GM21529 (cell line): ENCODE results near the gene LBH.
A peak's percentile ranks its signal among the peaks of the same experiment; 100 is the strongest.

Source experiments
- ATAC-seq: cut with Tn5 transposase; IDR thresholded peaks from one replicate; pipeline ENCODE4 v1.9.1; 2021; ENCODE audit not compliant: unreplicated experiment

The LBH gene

DNA sequence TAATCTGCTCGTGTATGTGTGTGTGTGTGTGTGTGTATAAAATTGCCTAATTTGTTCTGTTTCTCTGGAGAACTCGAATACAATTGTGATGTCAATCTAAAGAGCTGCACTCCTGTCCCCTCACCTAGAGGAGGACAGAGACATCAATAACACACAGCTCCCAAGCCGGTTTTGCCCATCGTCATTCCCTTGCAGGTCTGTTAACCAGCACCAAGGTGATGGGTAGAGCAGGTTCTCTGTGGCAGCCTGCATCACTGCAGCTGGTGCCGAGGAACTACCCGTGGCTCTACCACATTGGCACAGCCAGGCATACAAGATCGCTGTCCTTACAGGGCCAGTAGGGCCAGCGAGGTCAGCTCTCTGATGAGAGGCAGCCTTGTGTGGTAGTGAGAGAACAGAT lies 41.0 kb downstream of the LBH start:
- no peak for ATAC-seq

DNA sequence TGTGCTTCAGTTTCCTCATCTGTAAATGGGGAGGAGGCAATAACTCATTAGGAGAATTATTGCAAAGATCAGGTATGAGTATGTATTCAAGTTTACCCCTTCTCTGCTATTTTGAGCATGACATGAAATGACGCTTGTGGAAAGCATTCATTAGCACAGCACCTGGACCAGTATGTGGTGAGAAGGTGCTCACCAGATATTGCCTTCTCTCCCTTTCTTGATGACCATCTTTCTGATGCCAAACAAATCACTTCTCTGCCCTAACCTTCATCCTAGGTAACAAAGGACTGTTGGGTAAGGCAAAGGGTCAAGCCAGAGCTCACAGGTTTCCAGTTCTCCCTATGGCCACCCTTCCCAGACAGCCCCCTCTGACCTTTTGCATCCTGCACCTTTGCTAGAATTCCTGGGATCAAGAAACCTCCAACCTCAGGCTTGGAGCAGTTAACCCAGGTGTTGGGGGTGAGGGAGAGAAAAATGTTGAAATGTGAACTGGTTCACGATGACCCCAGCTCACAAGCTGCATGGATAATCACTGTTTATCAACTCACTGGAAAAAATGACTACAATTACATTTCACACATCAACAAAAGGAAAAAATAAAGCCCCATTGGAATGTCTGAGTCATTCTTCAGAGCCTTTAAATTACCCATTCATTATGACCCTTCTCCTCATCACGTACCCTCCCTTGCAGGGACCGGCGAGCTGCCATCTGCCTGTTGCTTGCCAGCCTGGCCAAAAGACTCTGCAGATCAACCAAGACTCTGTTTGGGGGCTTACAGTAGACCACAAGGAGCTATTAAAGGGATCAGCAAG lies 41.6 kb downstream of the LBH start:
- no peak for ATAC-seq

DNA sequence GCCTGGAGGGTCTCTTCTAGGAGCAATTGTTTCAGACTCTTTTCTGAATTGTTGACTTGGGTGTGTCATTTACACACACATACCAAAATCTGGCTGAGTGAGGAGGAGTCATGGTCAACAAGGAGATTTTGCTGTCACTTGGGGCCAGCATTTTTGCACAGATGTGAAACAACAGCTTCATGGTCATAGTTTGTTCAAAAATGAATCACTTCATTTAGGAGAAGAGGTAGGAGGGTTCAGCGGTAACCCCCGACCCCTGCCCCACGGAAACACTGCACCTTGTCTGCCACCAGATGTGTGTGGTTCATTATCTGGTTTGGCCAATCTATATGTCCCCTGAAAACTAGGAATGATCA lies 42.2 kb downstream of the LBH start:
- no peak for ATAC-seq

DNA sequence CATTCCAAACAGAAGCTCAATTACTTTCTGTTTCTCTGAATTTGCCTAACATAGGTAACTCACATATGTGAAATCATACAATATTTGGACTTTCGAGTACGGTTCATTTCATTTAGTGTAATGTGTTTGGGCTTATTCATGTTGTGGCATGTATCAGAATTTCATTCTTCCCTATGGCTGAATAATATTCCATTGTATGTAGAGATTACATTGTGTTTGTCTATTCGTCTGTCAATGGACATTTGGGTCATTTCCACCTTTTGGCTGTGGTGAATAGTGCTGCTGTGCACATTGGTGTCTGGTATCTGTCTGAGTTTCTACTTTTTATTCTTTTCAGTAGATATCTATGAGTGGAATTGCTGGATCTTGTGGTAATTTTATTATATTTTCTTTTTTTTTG lies 43.9 kb downstream of the LBH start:
- ATAC-seq = no peak

DNA sequence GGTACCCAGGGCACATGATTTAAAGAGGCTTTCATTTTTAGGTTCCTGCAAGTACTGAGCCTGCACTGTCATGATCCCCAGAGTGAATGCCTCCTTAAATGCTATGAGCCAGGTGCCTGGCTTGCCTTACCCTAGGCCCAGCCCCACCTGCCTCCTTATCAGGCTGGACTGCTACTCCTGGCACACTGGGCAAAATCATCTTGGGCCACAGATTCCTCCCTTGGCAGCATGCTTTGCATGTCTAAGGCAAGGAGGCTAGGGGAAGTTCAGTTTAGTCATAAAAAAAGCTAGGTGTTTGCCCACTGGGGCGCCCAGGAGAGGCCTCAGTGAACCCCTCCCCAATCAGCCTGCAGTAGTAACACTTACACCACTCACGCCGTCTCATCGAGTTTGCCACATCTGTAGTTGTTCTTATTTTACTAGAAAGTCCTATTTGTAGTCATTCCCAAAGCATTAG lies 45.1 kb downstream of the LBH start:
- ATAC-seq = no peak

DNA sequence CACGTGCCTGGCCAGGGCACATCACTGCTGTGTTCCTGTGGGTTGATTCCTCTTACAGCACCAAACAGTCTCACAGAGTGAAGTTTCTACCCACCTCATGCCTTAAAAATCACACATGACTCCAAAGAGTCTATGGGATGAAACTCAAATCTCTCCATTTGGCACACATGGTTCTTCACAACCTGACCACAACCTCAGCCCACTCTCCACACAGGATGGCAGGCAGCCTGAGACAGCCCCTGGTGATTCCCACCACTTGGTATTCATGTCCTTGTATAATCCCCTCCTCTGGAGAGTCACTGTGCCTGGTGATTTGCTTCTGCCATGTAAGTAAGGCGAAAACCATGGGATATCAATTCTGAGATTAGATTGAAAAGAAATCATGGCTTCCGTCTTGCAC lies 46.2 kb downstream of the LBH start:
- ATAC-seq = no peak

DNA sequence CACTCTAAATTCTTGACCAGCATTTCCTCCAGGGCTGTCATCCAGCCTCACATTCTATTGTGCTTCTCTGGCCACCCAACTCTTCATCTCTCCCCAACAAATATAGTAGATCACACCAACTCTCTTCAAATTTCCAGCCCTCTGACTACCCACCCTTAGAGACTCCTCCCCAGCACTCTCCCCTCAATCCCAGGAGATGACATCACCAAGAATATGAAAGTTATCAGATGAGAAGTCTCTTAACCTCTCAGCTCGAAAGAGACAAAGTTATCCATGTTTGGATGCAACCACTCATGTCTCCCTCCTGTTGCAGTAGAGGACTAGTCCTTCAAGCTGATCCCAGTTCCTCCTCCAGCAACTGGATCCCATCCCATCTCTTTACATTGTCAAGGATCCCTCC lies 47.1 kb downstream of the LBH start:
- no peak for ATAC-seq

DNA sequence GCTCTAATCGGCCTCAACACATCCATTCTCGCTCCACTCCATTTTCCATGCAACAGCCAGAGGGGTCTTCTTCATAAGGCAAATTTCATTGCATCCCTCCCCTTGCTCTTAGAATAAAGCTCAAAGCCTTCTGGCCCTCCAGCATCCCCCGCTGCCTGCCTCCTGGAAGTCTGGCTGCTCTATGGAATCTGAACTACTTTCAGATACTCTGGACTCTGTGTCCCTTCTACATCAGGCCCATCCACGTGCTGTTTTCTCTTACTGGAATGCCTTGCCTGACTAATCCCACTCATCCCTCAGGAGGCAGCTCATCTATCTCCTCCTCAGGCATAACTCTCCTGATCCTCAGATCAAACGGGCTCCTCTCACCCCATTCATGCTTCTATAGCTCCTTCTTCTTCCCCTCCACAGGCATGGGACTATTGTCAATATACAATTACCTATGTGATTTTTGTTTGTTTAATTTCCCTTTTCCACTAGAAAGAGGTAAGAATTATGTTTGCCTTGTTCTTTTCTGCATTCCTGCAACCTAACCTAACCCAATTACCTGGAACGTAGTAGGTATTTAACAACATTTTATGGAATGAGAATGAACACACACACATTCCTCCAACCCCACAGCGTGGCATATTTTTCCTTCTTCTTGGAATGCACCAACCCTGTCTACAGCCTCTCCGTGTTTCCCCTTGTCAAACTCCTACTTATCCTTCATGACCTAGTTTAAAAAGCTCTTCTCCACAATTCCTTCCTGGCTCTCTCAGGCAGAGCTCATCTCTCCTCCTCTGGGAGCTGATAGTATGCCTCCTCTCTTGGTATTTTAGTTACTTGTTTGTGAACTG lies 49.5 kb downstream of the LBH start:
- ATAC-seq = no peak

DNA sequence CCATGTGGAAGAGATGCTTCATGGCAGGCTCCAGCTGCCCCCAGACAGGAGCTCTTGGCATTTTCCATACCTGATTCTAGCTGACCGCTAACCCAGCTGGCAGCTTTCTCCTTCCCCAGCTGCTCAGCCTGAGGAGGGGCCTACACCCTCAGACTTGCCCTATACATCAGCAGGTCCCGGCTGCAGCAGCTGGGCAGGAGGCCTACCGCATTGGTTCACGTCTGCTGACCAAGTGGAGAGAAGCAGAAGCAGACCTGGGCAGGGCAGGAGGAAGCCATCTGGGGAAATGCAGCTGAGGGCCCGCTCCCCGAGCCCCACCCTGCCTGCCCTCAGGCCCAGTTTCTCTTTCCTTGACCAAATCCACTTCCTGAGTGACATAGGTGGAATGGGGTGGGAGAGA lies 50.7 kb downstream of the LBH start:
- peak; percentile 57 for ATAC-seq

DNA sequence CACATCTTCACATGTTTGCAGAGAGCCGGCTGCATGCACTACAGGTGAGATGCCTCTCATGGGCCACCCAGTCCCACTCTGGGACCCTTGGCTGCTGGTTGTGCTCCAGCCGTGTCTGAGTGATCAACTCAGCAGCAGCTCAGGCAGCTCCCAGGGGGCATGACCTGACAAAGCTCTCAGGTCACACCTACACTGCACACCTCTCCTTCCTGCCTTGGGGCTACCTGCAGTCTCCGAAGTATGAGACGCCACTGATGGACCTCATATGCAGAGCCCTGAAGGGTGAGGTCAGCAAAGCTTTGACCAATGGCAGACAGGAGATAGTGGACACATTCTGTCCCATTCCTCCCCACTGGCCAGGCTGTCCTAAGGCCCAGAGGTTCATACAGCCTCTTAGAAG lies 51.4 kb downstream of the LBH start:
- ATAC-seq = no peak

DNA sequence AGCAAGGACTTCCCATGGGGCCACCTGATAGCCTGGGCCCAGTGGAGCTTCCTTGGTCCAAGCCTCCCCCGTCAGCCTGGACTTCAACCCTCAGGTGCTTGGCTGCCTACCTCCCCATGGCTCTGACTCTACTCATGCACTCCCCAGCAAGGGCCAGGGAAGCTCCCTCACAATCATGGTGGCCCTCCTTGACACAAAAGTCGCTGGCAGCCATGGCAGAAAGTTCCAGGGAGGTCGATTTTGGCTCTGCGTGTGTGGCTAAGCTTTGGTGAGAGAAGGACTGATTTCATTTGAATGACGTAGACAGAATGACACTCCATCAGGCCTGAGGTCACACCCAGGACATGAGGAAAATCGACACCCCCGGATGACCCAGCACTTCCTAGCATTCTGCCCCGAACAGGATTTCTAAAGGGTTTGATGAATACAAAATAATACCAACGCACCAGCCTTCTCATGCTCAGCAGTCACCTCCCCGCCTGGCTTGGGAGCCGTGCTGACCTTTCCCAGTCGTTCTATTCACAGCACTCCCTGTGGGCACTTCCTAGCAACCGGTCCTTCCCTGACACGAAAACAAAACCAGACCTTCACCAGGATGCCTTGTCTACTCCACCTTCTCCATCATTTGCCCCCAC lies 52.7 kb downstream of the LBH start:
- no peak for ATAC-seq

DNA sequence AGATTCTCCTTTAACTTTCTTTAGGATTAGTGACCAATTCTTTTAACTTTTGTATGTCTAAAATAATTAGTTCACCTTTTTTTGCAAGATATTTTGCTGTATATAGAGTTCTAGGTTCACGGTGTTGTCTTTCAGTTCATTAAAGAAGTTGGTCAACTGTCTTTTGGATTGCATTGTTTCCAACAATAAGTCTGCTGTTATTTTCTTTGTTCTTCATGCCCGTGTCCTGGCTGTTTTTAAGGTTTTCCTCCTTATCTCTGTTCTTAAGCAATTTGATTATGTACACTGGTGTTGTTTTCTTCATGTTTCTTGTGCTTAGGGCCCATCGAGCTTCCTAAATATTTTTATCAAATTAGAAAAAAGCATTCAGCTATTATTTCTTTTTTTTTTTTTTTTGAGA lies 54.4 kb downstream of the LBH start:
- ATAC-seq = no peak

DNA sequence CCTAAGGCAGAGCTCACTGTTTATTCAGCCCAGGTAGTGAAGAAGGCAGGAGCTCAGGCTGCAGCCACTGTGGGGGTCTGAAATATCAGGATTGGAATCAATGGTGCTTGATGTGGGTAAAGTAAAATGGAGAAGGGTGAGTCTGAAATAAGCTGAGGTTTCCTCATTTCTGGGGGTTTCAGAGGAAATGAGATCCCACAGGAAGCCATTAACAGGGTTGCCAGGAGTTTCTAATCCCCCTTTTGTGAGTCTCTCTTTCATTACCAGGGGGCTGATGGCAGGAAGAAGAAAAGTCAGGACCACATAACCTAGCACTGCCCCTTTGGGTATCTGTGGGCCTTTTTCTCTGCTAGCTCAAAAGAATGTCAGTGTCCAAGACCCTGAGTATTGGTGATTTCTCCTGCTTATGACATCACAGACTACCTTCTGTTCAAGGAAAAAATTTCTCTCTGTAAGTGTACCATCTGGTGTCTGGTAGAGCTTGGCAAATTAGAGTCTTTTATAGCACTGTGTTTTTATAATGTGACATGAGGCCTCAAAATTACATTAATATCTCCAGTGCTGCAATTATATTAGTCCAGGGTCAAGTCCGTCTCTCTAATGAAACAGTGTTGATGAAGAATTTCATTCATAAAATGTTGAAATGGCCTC lies 56.0 kb downstream of the LBH start:
- ATAC-seq = peak; percentile 16

DNA sequence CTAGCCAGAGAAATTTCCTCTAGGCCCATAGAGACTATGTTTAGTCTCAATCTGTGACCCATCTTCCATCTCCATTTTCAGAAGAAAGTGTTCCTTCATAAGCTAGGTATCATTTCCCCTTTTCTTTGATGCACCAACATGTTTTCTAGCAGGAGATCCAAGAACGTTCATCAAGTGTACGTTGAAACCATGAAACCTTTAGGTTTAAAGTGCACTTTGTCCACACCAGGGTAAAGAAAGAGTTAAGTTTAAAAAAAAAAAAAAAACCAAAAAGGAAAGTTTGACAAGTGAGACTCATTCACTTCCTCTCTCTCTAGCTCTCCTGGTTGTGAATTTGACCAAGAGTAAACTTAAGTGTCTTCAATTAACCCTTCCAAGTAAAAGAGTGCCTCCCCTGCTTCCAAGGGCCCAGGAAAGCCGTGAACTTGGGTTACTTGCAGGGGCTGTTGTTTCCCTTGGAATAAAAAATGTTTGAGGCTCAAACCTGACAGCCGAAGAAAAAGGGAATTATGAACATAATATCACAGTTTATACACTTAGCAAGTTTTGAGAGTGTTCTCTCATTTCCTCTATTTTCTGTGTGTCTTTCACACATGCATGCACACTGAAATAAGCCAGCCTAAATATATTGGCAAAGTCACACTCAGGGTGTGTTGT lies 56.7 kb downstream of the LBH start:
- peak; percentile 78 for ATAC-seq

DNA sequence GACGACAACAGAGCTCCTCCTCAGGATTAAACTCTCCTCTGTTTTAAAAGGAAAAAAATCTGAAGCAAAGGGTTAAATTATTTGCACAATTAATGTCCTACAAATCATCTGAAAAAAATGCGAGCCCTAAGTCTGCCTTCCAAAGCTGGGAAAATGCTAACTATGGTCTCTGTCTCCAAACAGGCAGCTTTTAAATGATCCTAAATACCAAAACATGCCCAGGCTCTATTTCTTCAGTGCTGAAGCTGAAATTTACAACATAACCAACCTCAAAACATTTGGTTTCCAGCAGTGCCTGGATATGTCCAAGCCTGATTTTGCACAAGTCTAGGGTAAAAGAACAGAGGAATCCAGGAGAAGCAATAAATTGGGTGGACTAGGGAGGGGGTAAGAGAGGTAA lies 57.2 kb downstream of the LBH start:
- ATAC-seq = no peak

DNA sequence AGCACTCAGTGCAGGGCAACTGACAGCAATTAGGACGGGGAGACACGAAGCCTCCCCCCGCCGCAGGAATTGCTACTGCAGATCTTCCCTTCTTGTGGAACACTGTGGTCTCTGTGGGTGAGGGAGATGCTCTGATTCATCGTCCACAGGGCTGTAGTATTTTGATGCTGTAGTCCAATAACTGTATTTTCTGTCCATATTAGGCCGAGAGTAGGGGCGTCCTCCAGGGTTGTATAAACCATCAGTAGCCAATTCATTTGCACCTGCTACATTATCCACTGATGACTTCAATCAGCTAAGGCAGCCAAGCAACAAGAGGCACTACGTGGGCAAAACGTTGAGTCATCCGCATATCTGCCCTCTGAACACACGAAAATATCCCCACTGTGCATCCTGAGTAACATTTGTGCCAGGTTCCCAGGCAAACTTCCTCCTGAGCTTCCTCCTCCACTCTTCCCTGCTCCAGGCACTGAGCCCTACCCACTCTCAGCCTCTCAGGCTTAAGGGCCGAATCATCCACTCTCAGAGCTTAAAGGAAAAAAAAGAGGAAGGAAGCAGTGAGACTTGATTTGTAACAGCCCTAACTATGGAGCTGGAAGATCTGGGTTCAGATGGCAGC lies 62.1 kb downstream of the LBH start:
- no peak for ATAC-seq

DNA sequence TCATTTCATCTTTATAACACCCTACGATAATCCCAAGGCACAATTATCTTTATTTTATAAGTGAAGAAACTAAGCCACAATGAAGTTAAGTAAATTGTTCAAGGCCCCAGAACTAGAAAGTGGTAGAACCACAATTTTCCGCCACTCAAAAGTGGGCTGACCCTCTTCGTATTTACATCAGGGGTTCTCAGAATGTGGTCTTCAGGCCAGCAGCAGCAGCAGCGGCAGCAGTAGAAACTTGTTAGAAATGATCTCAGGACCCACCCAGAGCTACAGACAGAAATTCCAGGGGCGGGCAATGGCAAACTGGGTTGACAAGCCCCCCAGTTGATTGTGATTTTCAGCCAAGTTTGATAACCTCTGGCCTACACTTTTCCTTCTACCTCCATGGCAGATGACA lies 62.8 kb downstream of the LBH start:
- ATAC-seq = no peak

DNA sequence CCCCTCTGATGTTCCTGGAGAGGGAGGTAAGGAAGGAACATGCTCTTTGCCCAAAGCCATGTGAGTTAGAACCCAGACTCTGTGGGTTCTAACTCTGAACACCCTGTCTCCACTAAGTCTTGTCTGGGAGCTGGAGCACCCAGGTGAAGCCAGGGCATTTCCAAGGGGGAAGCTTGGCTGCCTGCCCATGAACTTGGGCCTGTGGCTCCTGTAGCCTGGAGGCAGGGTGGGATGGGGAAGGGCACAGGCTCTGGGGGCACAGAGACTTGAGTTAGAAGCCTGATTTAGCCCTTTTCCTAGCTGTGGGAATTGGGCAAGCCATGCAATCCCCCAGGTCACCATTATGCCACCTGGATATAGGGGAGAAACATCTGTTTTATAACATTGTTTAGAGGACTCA lies 65.2 kb downstream of the LBH start:
- ATAC-seq = no peak

DNA sequence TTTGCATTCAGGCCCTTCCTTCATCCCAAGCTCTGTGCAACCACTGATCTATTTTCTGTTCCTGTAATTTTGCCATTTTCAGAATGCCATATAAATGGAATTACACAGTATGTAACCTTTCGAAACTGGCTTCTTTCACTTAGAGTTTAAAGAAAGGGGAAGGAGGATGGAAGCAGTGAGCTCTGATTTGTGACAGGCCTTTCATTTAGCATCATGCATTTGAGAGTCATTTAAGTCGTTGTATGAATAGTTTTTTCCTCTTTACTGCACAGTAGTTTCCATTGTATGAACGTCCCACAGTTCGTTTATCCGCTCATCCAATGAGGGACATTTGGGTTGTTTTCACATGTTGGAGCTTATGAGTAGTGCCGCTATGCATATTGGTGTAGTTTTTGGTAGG lies 67.0 kb downstream of the LBH start:
- no peak for ATAC-seq

DNA sequence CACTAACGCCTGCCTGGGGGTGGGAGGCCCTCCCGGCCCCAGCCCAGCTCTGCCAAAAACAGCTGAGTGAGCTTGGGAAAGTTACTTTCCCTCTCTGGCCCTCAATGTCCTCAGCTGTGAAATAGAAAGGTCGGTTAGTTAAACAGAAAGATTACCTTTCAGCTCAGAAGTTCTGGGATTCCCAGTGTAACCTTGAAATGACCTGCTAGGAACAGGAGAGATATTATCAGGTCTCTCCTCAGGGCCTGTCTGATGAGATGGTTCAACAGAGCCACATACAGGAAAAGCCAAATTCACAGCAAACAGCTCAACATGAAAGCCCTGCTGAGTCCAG lies 68.8 kb downstream of the LBH start:
- ATAC-seq = no peak
